HEK293 (cell line): ENCODE results near the gene TNFRSF8.

ENCODE experiments used
- CTCF ChIA-PET: fragments of 350-600 bp; formaldehyde crosslinking; extraction: SDS; loops from one replicate; lab custom pipeline; 2021; ENCODE audit warnings: antibody characterized with exemption; lab: Yijun Ruan, JAX
- POLR2A ChIA-PET: fragments of 300-600 bp; formaldehyde crosslinking; extraction: SDS; loops from one replicate; lab custom pipeline; 2020; ENCODE audit warnings: antibody characterized with exemption, inconsistent platforms; lab: Yijun Ruan, JAX
- H3K27ac ChIP-seq: fragments of 200-500 bp; sonication (Bioruptor generic); 2 replicates; pipeline ENCODE4 v1.5.1; 2014; ENCODE audit warnings: low read depth, low read length, control low read depth, inconsistent platforms; ENCODE audit errors: extremely low read depth
- H3K36me3 ChIP-seq, 2 experiments: fragments of 200-500 bp in 1 of 2; sonication (Bioruptor generic) in 1 of 2; 1 replicate in 1 of 2; 2 replicates in 1 of 2; pipeline ENCODE4 v1.5.1; 2014 to 2017; ENCODE audit warnings: inconsistent platforms in 2 of 2, low read length in 2 of 2; ENCODE audit not compliant: control insufficient read depth in 2 of 2, insufficient read depth in 1 of 2
- H3K4me1 ChIP-seq: fragments of 200-500 bp; sonication (Bioruptor generic); 2 replicates; pipeline ENCODE4 v1.5.1; 2014; ENCODE audit warnings: mild to moderate bottlenecking, low read length, inconsistent platforms; ENCODE audit not compliant: control insufficient read depth, insufficient read depth
- H3K4me3 ChIP-seq: 2 replicates; pipeline ENCODE4 v1.5.1; 2011; ENCODE audit warnings: low read depth, mild to moderate bottlenecking, control low read depth, low read length, moderate library complexity
- H3K9me3 ChIP-seq: fragments of 200-500 bp; sonication (Bioruptor generic); 2 replicates; pipeline ENCODE4 v1.5.1; 2014; ENCODE audit warnings: low read depth, low read length, inconsistent platforms; ENCODE audit not compliant: control insufficient read depth, insufficient read depth
- ATF2 ChIP-seq: fragments of 450-650 bp; formaldehyde crosslinking; IDR thresholded peaks from 2 replicates; pipeline ENCODE4 v1.5.1; 2016; ENCODE audit warnings: missing biosample characterization, missing genetic modification characterization, low read depth
- FEZF1 ChIP-seq: fragments of 450-650 bp; formaldehyde crosslinking; IDR thresholded peaks from 2 replicates; pipeline ENCODE4 v1.5.1; 2016; ENCODE audit warnings: missing biosample characterization, missing genetic modification characterization
- GLIS2 ChIP-seq: fragments of 450-650 bp; formaldehyde crosslinking; IDR thresholded peaks from 2 replicates; pipeline ENCODE4 v1.5.1; 2016; ENCODE audit warnings: missing biosample characterization, missing genetic modification characterization
- HOXA7 ChIP-seq: sonication (generic); formaldehyde crosslinking; IDR thresholded peaks from 2 replicates; pipeline ENCODE4 v1.8.1; 2022; ENCODE audit warnings: missing genetic modification reagents, borderline replicate concordance
- HOXC10 ChIP-seq: sonication (generic); formaldehyde crosslinking; IDR thresholded peaks from 2 replicates; pipeline ENCODE4 v1.8.1; 2023; ENCODE audit warnings: mild to moderate bottlenecking, missing genetic modification reagents
- HOXD13 ChIP-seq: sonication (generic); formaldehyde crosslinking; IDR thresholded peaks from 2 replicates; pipeline ENCODE4 v1.8.0; 2022; ENCODE audit warnings: missing genetic modification reagents, borderline replicate concordance
- KLF17 ChIP-seq: fragments of 450-650 bp; formaldehyde crosslinking; IDR thresholded peaks from 2 replicates; pipeline ENCODE4 v1.5.1; 2016; ENCODE audit warnings: missing biosample characterization, missing genetic modification characterization
- OSR2 ChIP-seq: fragments of 450-650 bp; formaldehyde crosslinking; IDR thresholded peaks from 2 replicates; pipeline ENCODE4 v1.5.1; 2016; ENCODE audit warnings: missing biosample characterization, missing genetic modification characterization
- SCRT2 ChIP-seq: fragments of 450-650 bp; formaldehyde crosslinking; IDR thresholded peaks from 2 replicates; pipeline ENCODE4 v1.5.1; 2016; ENCODE audit warnings: missing biosample characterization, missing genetic modification characterization
- ZBTB20 ChIP-seq: fragments of 450-650 bp; formaldehyde crosslinking; IDR thresholded peaks from 2 replicates; pipeline ENCODE4 v1.5.1; 2016; ENCODE audit warnings: missing biosample characterization, missing genetic modification characterization
- ZBTB44 ChIP-seq: fragments of 450-650 bp; IDR thresholded peaks from 2 replicates; pipeline ENCODE4 v1.5.1; 2018; ENCODE audit warnings: missing biosample characterization, mild to moderate bottlenecking, missing genetic modification characterization
- ZFHX2 ChIP-seq: fragments of 450-650 bp; formaldehyde crosslinking; conservative IDR thresholded peaks from 2 replicates; pipeline ENCODE4 v1.5.1; 2016; ENCODE audit warnings: missing biosample characterization, missing genetic modification characterization
- ZNF146 ChIP-seq: fragments of 450-650 bp; formaldehyde crosslinking; IDR thresholded peaks from 2 replicates; pipeline ENCODE4 v1.5.1; 2016; ENCODE audit warnings: missing biosample characterization, missing genetic modification characterization
- ZNF169 ChIP-seq: fragments of 450-650 bp; formaldehyde crosslinking; IDR thresholded peaks from 2 replicates; pipeline ENCODE4 v1.5.1; 2016; ENCODE audit warnings: missing biosample characterization, missing genetic modification characterization
- ZNF2 ChIP-seq: fragments of 450-650 bp; formaldehyde crosslinking; IDR thresholded peaks from 2 replicates; pipeline ENCODE4 v1.5.1; 2016; ENCODE audit warnings: missing biosample characterization, missing genetic modification characterization
- ZNF202 ChIP-seq: fragments of 450-650 bp; formaldehyde crosslinking; IDR thresholded peaks from 2 replicates; pipeline ENCODE4 v1.5.1; 2016; ENCODE audit warnings: missing biosample characterization, missing genetic modification characterization, borderline replicate concordance
- ZNF223 ChIP-seq: fragments of 450-650 bp; formaldehyde crosslinking; IDR thresholded peaks from 2 replicates; pipeline ENCODE4 v1.5.1; 2016; ENCODE audit warnings: missing biosample characterization, missing genetic modification characterization
- ZNF23 ChIP-seq: fragments of 450-650 bp; formaldehyde crosslinking; IDR thresholded peaks from 2 replicates; pipeline ENCODE4 v1.5.1; 2016; ENCODE audit warnings: missing biosample characterization, missing genetic modification characterization, borderline replicate concordance
- ZNF24 ChIP-seq: fragments of 450-650 bp; formaldehyde crosslinking; IDR thresholded peaks from 2 replicates; pipeline ENCODE4 v1.5.1; 2016; ENCODE audit warnings: missing biosample characterization, missing genetic modification characterization
- ZNF518A ChIP-seq: fragments of 450-650 bp; formaldehyde crosslinking; conservative IDR thresholded peaks from 2 replicates; pipeline ENCODE4 v1.5.1; 2016; ENCODE audit warnings: low read depth, missing biosample characterization, missing genetic modification characterization
- ZNF561 ChIP-seq: fragments of 450-650 bp; IDR thresholded peaks from 2 replicates; pipeline ENCODE4 v1.5.1; 2018; ENCODE audit warnings: missing biosample characterization, missing genetic modification characterization, borderline replicate concordance
- ZNF639 ChIP-seq: fragments of 450-650 bp; formaldehyde crosslinking; IDR thresholded peaks from 2 replicates; pipeline ENCODE4 v1.5.1; 2016; ENCODE audit warnings: missing biosample characterization, missing genetic modification characterization
- ZNF658 ChIP-seq: fragments of 450-650 bp; formaldehyde crosslinking; IDR thresholded peaks from 2 replicates; pipeline ENCODE4; 2016; ENCODE audit warnings: missing biosample characterization, missing genetic modification characterization
- ZNF776 ChIP-seq: fragments of 450-650 bp; formaldehyde crosslinking; IDR thresholded peaks from 2 replicates; pipeline ENCODE4 v1.5.0; 2017; ENCODE audit warnings: missing biosample characterization, missing genetic modification characterization, borderline replicate concordance
- ZSCAN16 ChIP-seq: fragments of 450-650 bp; formaldehyde crosslinking; IDR thresholded peaks from 2 replicates; pipeline ENCODE4 v1.5.1; 2016; ENCODE audit warnings: missing biosample characterization, missing genetic modification characterization
- ZSCAN18 ChIP-seq: fragments of 450-650 bp; formaldehyde crosslinking; IDR thresholded peaks from 2 replicates; pipeline ENCODE4 v1.5.1; 2016; ENCODE audit warnings: missing biosample characterization, missing genetic modification characterization

The TNFRSF8 gene

GRCh38 chr1:12161662-12162458, 98.8 kb downstream of the TNFRSF8 start:
- Histone ChIP-seq H3K4me1 (no peaks in the 10 kb centered on the region), H3K36me3 (no peaks in the 10 kb centered on the region)
- POLR2A ChIA-PET: interaction anchor here (0.7 to 1.8 kb wide), 4 partner anchors 11 to 21 kb away, joined by 3 to 5 read pairs (median 4); no protein-coding TSS in a partner anchor
- TF ChIP-seq ZBTB20 (peak; percentile 94), ZNF518A (no peak), ZNF639 (tag by site-specific recombination) (no peak), OSR2 (tag by site-specific recombination) (peak; percentile 71), ZBTB44 (tag by site-specific recombination) (no peak), ZSCAN16 (tag by site-specific recombination) (no peak), ZNF24 (tag by site-specific recombination) (no peak), ZNF2 (tag by site-specific recombination) (no peak; the same call in 1 of the 2 replicates), ZNF202 (tag by site-specific recombination) (no peak), GLIS2 (tag by site-specific recombination) (no peak), ZNF169 (tag by site-specific recombination) (no peak), KLF17 (tag by site-specific recombination) (peak; percentile 67; the same call in 1 of the 2 replicates), HOXD13 (CRISPR knock-in tag) (no peak; the same call in 1 of the 2 replicates), ZNF23 (no peak), HOXC10 (no peak), SCRT2 (peak; percentile 28), HOXA7 (no peak), ZNF223 (tag by site-specific recombination) (no peak), ZFHX2 (no peak), ZNF561 (tag by site-specific recombination) (no peak), ZNF658 (no peak), FEZF1 (tag by site-specific recombination) (peak; percentile 73), ZSCAN18 (tag by site-specific recombination) (no peak), ATF2 (tag by site-specific recombination) (no peak), ZNF776 (no peak), ZNF146 (tag by site-specific recombination) (no peak)

More at GRCh38 chr1:12161662-12162458, 98.8 kb downstream of the TNFRSF8 start:
- Histone ChIP-seq H3K9me3 (no peaks in the 10 kb centered on the region), H3K4me3 (no peak overlapping the region), H3K27ac (no peak overlapping the region)
- CTCF ChIA-PET: interaction anchor here (0.6 to 3.0 kb wide), 5 partner anchors 12 to 1599 kb away, joined by 3 to 15 read pairs (median 3); no protein-coding TSS in a partner anchor
